ENCODE data around the gene PLOD1. TPM values are rescaled to one million over a fixed set of nuclear protein-coding genes. Genes with fewer than 3 reads are reported as not detected.
A peak's percentile ranks its signal among the peaks of the same experiment; 100 is the strongest.

The PLOD1 gene
- total and polyA plus RNA-seq, 2 of the 13 experiments (the other 11 are each of a cell fraction or from before 2014, with no cell fraction given), result 70.1 to 318 TPM

DNA sequence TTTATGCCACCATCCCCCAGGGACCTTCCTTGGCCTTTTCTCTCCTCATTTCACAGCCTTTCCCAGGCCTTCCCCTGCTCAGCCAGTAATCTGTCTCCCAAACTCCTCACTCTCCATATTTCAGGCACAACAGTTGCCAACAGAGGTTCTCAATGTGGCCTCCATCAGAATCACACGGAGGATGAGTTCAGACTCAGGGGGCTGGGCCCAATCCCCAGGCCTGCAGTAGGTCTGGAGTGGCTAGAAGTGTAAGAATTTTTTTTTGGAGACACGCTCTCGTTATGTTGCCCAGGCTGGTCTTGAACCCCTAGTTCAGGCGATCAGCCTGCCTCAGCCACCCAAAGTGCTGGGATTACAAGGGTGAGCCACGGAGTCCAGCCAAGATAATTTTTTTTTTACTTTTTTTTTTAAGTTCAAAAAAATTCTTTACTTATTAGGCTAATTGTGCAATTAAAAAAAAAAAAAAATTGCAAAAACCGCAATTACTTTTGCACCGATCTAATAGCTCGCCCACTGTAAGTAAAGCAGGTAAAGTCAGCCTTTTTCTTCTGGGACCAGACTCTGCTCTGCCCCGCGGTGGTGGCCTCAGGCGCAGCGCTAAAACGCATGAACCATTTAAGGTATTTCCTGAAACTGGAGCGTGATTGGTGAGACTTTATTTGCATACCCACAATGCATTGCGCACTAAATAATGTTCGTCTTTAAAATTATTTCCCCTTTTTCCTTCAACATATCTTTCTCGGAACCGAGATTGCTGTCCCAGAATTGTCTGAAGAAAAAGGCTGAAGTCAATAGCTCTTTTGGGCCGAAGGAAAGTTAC lies 27.0 kb upstream of the PLOD1 start (continued):
- TF ChIP-seq ZNF337 (CRISPR knock-in tag; IDR thresholded peaks at IDR 0.05; ENCODE audit: borderline replicate concordance, low read depth), result 0 out of 2 replicates have a peak, but pooled peaks have one; percentile 27
- TF ChIP-seq ZNF501 (CRISPR knock-in tag; IDR thresholded peaks at IDR 0.05), result peak; percentile 46; the same call in 1 of the 2 replicates
- TF ChIP-seq HOXA5 (CRISPR knock-in tag; IDR thresholded peaks at IDR 0.05), result no peak
- TF ChIP-seq SNAPC2 (CRISPR knock-in tag; IDR thresholded peaks at IDR 0.05), result peak; percentile 100
- peak; percentile 100 for TF ChIP-seq SRF (IDR thresholded peaks at IDR 0.05; ENCODE audit: low read depth, low read length)
- TF ChIP-seq, protein P1, sequence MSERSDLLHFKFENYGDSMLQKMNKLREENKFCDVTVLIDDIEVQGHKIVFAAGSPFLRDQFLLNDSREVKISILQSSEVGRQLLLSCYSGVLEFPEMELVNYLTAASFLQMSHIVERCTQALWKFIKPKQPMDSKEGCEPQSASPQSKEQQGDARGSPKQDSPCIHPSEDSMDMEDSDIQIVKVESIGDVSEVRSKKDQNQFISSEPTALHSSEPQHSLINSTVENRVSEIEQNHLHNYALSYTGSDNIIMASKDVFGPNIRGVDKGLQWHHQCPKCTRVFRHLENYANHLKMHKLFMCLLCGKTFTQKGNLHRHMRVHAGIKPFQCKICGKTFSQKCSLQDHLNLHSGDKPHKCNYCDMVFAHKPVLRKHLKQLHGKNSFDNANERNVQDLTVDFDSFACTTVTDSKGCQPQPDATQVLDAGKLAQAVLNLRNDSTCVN (CRISPR knock-in tag; IDR thresholded peaks at IDR 0.05; ENCODE audit: borderline replicate concordance), result peak; percentile 37; the same call in 1 of the 2 replicates
- TF ChIP-seq ESRRA (CRISPR knock-in tag; IDR thresholded peaks at IDR 0.05; ENCODE audit: low read depth), result 0 out of 2 replicates have a peak, but pooled peaks have one; percentile 49
- peak; percentile 86; the same call in 1 of the 2 replicates for TF ChIP-seq TBX2 (CRISPR knock-in tag; IDR thresholded peaks at IDR 0.05; ENCODE audit: borderline replicate concordance)
- TF ChIP-seq, protein P2, sequence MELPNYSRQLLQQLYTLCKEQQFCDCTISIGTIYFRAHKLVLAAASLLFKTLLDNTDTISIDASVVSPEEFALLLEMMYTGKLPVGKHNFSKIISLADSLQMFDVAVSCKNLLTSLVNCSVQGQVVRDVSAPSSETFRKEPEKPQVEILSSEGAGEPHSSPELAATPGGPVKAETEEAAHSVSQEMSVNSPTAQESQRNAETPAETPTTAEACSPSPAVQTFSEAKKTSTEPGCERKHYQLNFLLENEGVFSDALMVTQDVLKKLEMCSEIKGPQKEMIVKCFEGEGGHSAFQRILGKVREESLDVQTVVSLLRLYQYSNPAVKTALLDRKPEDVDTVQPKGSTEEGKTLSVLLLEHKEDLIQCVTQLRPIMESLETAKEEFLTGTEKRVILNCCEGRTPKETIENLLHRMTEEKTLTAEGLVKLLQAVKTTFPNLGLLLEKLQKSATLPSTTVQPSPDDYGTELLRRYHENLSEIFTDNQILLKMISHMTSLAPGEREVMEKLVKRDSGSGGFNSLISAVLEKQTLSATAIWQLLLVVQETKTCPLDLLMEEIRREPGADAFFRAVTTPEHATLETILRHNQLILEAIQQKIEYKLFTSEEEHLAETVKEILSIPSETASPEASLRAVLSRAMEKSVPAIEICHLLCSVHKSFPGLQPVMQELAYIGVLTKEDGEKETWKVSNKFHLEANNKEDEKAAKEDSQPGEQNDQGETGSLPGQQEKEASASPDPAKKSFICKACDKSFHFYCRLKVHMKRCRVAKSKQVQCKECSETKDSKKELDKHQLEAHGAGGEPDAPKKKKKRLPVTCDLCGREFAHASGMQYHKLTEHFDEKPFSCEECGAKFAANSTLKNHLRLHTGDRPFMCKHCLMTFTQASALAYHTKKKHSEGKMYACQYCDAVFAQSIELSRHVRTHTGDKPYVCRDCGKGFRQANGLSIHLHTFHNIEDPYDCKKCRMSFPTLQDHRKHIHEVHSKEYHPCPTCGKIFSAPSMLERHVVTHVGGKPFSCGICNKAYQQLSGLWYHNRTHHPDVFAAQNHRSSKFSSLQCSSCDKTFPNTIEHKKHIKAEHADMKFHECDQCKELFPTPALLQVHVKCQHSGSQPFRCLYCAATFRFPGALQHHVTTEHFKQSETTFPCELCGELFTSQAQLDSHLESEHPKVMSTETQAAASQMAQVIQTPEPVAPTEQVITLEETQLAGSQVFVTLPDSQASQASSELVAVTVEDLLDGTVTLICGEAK (IDR thresholded peaks at IDR 0.05), result peak; percentile 94
- TF ChIP-seq, protein P2 (CRISPR knock-in tag; IDR thresholded peaks at IDR 0.05), result no peak
- TF ChIP-seq, protein P3, sequence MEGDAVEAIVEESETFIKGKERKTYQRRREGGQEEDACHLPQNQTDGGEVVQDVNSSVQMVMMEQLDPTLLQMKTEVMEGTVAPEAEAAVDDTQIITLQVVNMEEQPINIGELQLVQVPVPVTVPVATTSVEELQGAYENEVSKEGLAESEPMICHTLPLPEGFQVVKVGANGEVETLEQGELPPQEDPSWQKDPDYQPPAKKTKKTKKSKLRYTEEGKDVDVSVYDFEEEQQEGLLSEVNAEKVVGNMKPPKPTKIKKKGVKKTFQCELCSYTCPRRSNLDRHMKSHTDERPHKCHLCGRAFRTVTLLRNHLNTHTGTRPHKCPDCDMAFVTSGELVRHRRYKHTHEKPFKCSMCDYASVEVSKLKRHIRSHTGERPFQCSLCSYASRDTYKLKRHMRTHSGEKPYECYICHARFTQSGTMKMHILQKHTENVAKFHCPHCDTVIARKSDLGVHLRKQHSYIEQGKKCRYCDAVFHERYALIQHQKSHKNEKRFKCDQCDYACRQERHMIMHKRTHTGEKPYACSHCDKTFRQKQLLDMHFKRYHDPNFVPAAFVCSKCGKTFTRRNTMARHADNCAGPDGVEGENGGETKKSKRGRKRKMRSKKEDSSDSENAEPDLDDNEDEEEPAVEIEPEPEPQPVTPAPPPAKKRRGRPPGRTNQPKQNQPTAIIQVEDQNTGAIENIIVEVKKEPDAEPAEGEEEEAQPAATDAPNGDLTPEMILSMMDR (CRISPR knock-in tag; IDR thresholded peaks at IDR 0.05), result peak; percentile 84
- TF ChIP-seq SALL1 (CRISPR knock-in tag; IDR thresholded peaks at IDR 0.05), result peak; percentile 56
- TF ChIP-seq CREB1 (IDR thresholded peaks at IDR 0.05), result 0 out of 2 replicates have a peak, but pooled peaks have one; percentile 25
- no peak for TF ChIP-seq CREB1 (CRISPR knock-in tag; IDR thresholded peaks at IDR 0.05)
- no peak for TF ChIP-seq GATAD1 (CRISPR knock-in tag; IDR thresholded peaks at IDR 0.05)
- no peak for TF ChIP-seq ZNF883 (CRISPR knock-in tag; IDR thresholded peaks at IDR 0.05; ENCODE audit: not compliant biosample characterization)
- TF ChIP-seq KDM4B (CRISPR knock-in tag; IDR thresholded peaks at IDR 0.05), result no peak
- TF ChIP-seq SUZ12 (IDR thresholded peaks at IDR 0.05; ENCODE audit: low read depth, low read length), result peak; percentile 86
